ENCODE results near the gene DHX8. TPM values are rescaled to one million over a fixed set of nuclear protein-coding genes. Genes with fewer than 3 reads are reported as not detected.

The DHX8 gene
- total and polyA plus RNA-seq, 2 donors (not counting 1 experiment from before 2014, with no cell fraction given): 31.2 to 42.3 TPM

DNA sequence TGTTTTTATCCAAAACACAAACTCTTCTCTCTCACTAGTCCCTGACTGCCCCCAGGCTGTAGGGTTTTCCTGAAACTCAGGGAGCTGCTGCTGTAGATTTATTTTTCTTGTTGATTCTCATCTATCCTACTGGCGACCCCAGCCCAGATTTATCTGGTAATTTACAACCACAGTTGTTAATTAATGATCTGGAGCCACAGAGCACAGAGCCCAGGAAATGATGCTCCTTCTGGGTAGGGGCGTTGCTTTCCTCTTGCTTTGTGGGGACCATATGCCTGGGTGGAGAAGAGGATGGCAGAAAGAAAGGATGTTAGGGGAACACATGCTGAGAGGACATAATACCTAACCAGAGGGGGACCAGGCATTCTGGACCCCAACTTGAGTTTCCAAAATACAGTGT, 69.8 kb downstream of the DHX8 start:
- H3K79me2 ChIP-seq (ENCODE audit: control insufficient read depth, insufficient read depth, low read length): no peaks in the 10 kb centered on the region
- H3K4me3 ChIP-seq (replicated peaks in 1 of 4; ENCODE audit: control extremely low read depth in 1 of 4, insufficient read depth in 1 of 4, low read depth in 3 of 4, low read length in 4 of 4): no peak overlapping the region
- H3K4me2 ChIP-seq (ENCODE audit: extremely low read depth, insufficient read depth, low read length): no peak overlapping the region
- H3K9me3 ChIP-seq (ENCODE audit: control insufficient read depth, insufficient read depth, low read depth, low read length): no peaks in the 10 kb centered on the region
- H3K4me1 ChIP-seq (ENCODE audit: control insufficient read depth, extremely low read depth, insufficient read depth, low read length): peaks cover 6% of the 10 kb centered on the region
- H3K36me3 ChIP-seq (ENCODE audit: control insufficient read depth, insufficient read depth, low read length): no peaks in the 10 kb centered on the region
- H3K27me3 ChIP-seq (ENCODE audit: control insufficient read depth, insufficient read depth, low read length): no peaks in the 10 kb centered on the region
- no peak for DNase-seq (ENCODE audit: low read depth in 2 of 2)
- no peak overlapping the region for H2AFZ ChIP-seq (ENCODE audit: low read length)
- H3K27ac ChIP-seq (ENCODE audit: insufficient read depth, low read length): no peak overlapping the region
- no peaks in the 10 kb centered on the region for H4K20me1 ChIP-seq (ENCODE audit: control insufficient read depth, extremely low read depth, insufficient read depth, low read length)
- TF ChIP-seq EZH2 (IDR thresholded peaks at IDR 0.05; ENCODE audit: low read length, missing control alignments): no peak
- TF ChIP-seq, protein P1, sequence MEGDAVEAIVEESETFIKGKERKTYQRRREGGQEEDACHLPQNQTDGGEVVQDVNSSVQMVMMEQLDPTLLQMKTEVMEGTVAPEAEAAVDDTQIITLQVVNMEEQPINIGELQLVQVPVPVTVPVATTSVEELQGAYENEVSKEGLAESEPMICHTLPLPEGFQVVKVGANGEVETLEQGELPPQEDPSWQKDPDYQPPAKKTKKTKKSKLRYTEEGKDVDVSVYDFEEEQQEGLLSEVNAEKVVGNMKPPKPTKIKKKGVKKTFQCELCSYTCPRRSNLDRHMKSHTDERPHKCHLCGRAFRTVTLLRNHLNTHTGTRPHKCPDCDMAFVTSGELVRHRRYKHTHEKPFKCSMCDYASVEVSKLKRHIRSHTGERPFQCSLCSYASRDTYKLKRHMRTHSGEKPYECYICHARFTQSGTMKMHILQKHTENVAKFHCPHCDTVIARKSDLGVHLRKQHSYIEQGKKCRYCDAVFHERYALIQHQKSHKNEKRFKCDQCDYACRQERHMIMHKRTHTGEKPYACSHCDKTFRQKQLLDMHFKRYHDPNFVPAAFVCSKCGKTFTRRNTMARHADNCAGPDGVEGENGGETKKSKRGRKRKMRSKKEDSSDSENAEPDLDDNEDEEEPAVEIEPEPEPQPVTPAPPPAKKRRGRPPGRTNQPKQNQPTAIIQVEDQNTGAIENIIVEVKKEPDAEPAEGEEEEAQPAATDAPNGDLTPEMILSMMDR (conservative IDR thresholded peaks at IDR 0.05 in 1 of 2, IDR thresholded peaks at IDR 0.05 in 1 of 2; ENCODE audit: low read depth in 1 of 2, low read length in 2 of 2): no peak
- no peak overlapping the region for H3K9ac ChIP-seq (ENCODE audit: insufficient read depth, low read length)

GRCh38 chr17:43554857-43555256, 71.1 kb downstream of the DHX8 start:
- Histone ChIP-seq H3K9ac (ENCODE audit: insufficient read depth, low read length) (no peak overlapping the region), H3K79me2 (ENCODE audit: control insufficient read depth, insufficient read depth, low read length) (no peaks in the 10 kb centered on the region), H3K27me3 (ENCODE audit: control insufficient read depth, insufficient read depth, low read length) (no peaks in the 10 kb centered on the region), H3K9me3 (ENCODE audit: control insufficient read depth, insufficient read depth, low read depth, low read length) (no peaks in the 10 kb centered on the region), H3K4me3 (replicated peaks in 1 of 4; ENCODE audit: control extremely low read depth in 1 of 4, insufficient read depth in 1 of 4, low read depth in 3 of 4, low read length in 4 of 4) (no peak overlapping the region), H3K27ac (ENCODE audit: insufficient read depth, low read length) (no peak overlapping the region), H3K36me3 (ENCODE audit: control insufficient read depth, insufficient read depth, low read length) (no peaks in the 10 kb centered on the region), H2AFZ (ENCODE audit: low read length) (no peak overlapping the region), H3K4me2 (ENCODE audit: extremely low read depth, insufficient read depth, low read length) (no peak overlapping the region), H3K4me1 (ENCODE audit: control insufficient read depth, extremely low read depth, insufficient read depth, low read length) (peaks cover 6% of the 10 kb centered on the region), H4K20me1 (ENCODE audit: control insufficient read depth, extremely low read depth, insufficient read depth, low read length) (no peaks in the 10 kb centered on the region)
- TF ChIP-seq, protein P1 (conservative IDR thresholded peaks at IDR 0.05 in 1 of 2, IDR thresholded peaks at IDR 0.05 in 1 of 2; ENCODE audit: low read depth in 1 of 2, low read length in 2 of 2): no peak
- TF ChIP-seq EZH2 (IDR thresholded peaks at IDR 0.05; ENCODE audit: low read length, missing control alignments): no peak
- DNase-seq (ENCODE audit: low read depth in 2 of 2): no peak

- no peaks in the 10 kb centered on the region for H4K20me1 ChIP-seq (ENCODE audit: control insufficient read depth, extremely low read depth, insufficient read depth, low read length)
- no peaks in the 10 kb centered on the region for H3K27me3 ChIP-seq (ENCODE audit: control insufficient read depth, insufficient read depth, low read length)
- H3K4me3 ChIP-seq (replicated peaks in 1 of 4; ENCODE audit: control extremely low read depth in 1 of 4, insufficient read depth in 1 of 4, low read depth in 3 of 4, low read length in 4 of 4): no peak overlapping the region
- H3K4me2 ChIP-seq (ENCODE audit: extremely low read depth, insufficient read depth, low read length): peak overlapping the region; percentile 40
- TF ChIP-seq, protein P1 (conservative IDR thresholded peaks at IDR 0.05 in 1 of 2, IDR thresholded peaks at IDR 0.05 in 1 of 2; ENCODE audit: low read depth in 1 of 2, low read length in 2 of 2): no peak
- TF ChIP-seq EZH2 (IDR thresholded peaks at IDR 0.05; ENCODE audit: low read length, missing control alignments): no peak
- no peak overlapping the region for H3K9ac ChIP-seq (ENCODE audit: insufficient read depth, low read length)
- peak overlapping the region; percentile 48 for H2AFZ ChIP-seq (ENCODE audit: low read length)
- no peaks in the 10 kb centered on the region for H3K79me2 ChIP-seq (ENCODE audit: control insufficient read depth, insufficient read depth, low read length)
- peaks cover 6% of the 10 kb centered on the region for H3K4me1 ChIP-seq (ENCODE audit: control insufficient read depth, extremely low read depth, insufficient read depth, low read length)
- peak overlapping the region; percentile 29 for H3K27ac ChIP-seq (ENCODE audit: insufficient read depth, low read length)
- DNase-seq (ENCODE audit: low read depth in 2 of 2): peak in 1 of 2 donors; percentile 91
- no peaks in the 10 kb centered on the region for H3K36me3 ChIP-seq (ENCODE audit: control insufficient read depth, insufficient read depth, low read length)
- H3K9me3 ChIP-seq (ENCODE audit: control insufficient read depth, insufficient read depth, low read depth, low read length): no peaks in the 10 kb centered on the region
Measured at GRCh38 chr17:43556292-43556691, 72.5 kb downstream of the DHX8 start.
